NT2/D1 (cell line): ENCODE measurements around the gene CNIH2.

Experiments
- SUZ12 ChIP-seq: IDR thresholded peaks from 2 replicates; pipeline ENCODE4 v1.6.1; 2011; ENCODE audit not compliant: insufficient read length, insufficient read depth; ENCODE audit errors: extremely low read depth
- ZNF274 ChIP-seq: IDR thresholded peaks from 2 replicates; pipeline ENCODE4 v1.6.1; 2011; ENCODE audit warnings: mild to moderate bottlenecking, low read depth, low read length

DNA sequence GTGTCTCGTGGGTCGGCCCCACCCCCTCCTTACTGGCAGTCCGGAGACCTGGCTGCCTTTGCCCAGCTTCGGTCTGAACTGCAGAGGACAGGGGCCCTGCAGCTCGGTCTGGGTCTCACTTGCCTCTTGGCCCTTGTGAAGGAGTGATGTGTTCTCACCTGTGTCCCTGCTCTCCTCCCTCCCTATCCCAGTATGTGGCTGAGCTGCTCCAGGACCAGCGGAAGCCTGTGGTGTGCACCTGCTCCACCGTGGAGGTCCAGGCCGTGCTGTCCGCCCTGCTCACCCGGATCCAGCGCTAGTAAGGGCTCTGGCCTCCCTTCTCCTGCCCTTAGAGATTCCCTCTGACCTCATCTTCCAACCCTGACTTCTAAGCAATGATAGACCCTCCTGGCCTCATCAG, 45.2 kb upstream of the CNIH2 start:
- TF ChIP-seq SUZ12 (no peak), ZNF274 (no peak)
